Mucosa of rectum (tissue), 2 donors: ENCODE measurements around the gene FOXA1.

ENCODE experiments used
- H3K27ac ChIP-seq, 2 donors: one replicate each; pipeline ENCODE4 v1.7.0; 2013; ENCODE audit warnings: inconsistent platforms in 2 of 2, low read depth in 2 of 2, low read length in 2 of 2
- H3K27me3 ChIP-seq, 2 donors: one replicate each; pipeline ENCODE4 v1.7.0; 2013; ENCODE audit warnings: low read length in 2 of 2; ENCODE audit not compliant: control insufficient read depth in 2 of 2, insufficient read depth in 2 of 2
- H3K36me3 ChIP-seq, 2 donors: one replicate each; pipeline ENCODE4 v1.7.0; 2013; ENCODE audit warnings: low read length in 2 of 2; ENCODE audit not compliant: control insufficient read depth in 2 of 2, insufficient read depth in 2 of 2
- H3K4me1 ChIP-seq, 2 donors: one replicate each; pipeline ENCODE4 v1.7.0; 2013; ENCODE audit warnings: low read length in 2 of 2, mild to moderate bottlenecking in 1 of 2; ENCODE audit not compliant: control insufficient read depth in 2 of 2, insufficient read depth in 2 of 2
- H3K4me3 ChIP-seq, 2 donors: one replicate each; pipeline ENCODE4 v1.7.0; 2013; ENCODE audit warnings: low read length in 2 of 2
- H3K9ac ChIP-seq, 2 donors: one replicate each; pipeline ENCODE4 v1.7.0; 2013; ENCODE audit warnings: low read length in 2 of 2, low read depth in 1 of 2, mild to moderate bottlenecking in 1 of 2
- H3K9me3 ChIP-seq, 2 donors: one replicate each; pipeline ENCODE4 v1.7.0; 2013; ENCODE audit warnings: low read length in 2 of 2; ENCODE audit not compliant: control insufficient read depth in 2 of 2
- donor health status: healthy.
- donor health status: Normal muscosa, but diverticular disease.

The FOXA1 gene

DNA sequence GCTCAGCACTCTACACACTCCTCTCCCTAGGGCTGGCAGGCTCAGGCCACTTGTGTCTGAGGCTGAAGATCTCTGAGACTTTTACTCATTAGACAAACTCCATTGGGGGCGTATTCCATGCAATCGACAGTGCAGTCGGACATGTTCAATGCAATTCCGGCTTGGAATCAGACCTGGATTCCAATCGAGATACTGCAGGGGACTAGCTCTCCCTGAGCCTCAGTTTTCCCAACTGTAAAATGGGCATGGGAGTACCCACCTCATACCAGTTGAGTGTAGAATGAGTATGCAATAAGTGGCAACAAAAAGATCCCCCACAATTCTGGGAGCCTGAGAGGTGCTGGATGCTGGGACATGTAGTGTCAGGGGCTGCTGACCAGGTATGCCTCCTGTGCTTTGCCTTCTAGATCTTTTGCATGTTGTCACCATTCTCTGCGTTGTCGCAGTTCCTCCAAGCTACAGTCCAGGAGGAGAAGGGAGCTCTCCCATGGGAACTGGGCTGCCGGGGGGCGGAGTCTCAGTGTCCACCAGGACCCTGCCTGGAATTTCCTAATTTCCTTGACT, 8.7 kb upstream of the FOXA1 start:
- Histone ChIP-seq H3K9me3 (no peaks in the 10 kb centered on the region), H3K4me1 (peaks cover 9 to 22% of the 10 kb centered on the region in 2 donors), H3K27ac (no peak overlapping the region), H3K27me3 (peaks cover 12 to 16% of the 10 kb centered on the region in 2 donors), H3K9ac (no peak overlapping the region), H3K36me3 (no peaks in the 10 kb centered on the region), H3K4me3 (no peak overlapping the region)

DNA sequence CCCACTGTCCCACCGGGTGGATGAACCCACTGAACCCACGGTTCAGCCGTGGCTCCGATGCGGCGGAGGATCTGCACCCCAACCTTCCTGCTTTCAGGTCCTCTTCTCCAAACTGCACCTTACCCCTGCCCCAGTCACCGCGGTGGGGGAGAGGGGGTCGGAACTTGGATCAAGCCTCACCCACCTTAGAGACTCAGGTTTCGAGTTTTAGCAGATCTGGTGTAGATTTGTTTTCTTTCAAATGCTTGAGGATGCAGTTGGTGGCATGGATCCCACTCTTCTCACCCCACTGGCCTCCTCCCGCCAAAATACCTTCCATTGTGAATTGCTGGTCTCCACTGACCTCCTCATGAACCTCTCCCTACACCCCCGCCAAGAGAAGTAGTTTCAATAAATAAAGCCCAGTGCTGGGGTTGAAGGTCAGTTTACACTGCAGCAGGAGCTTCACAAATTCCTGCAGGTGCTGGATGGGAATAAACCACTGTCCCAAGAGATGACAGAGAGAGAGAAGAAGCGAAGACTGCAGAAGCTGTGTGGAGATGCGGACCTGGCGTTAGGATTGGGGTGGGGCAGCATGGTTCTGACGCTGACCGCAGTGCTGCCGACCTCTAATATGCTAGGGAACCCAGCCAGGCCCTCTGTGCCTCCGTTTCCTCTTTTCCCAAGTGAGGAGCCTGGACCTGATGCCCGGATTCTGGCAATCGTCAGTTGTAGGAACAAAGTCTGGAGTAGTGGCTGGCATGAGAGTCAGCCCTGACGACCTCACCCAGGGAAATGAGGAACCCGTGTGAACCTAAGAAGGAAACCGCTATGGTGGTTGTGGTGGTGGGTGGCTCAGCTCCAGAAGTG, 7.8 kb upstream of the FOXA1 start:
- peaks cover 11 to 31% of the 10 kb centered on the region in 2 donors for H3K4me1 ChIP-seq
- peak overlapping the region; percentile 2 to 37 for H3K4me3 ChIP-seq
- no peaks in the 10 kb centered on the region for H3K9me3 ChIP-seq
- H3K36me3 ChIP-seq, result no peaks in the 10 kb centered on the region
- H3K27me3 ChIP-seq, result peaks cover 15 to 19% of the 10 kb centered on the region in 2 donors
- no peak overlapping the region for H3K27ac ChIP-seq
- no peak overlapping the region for H3K9ac ChIP-seq

DNA sequence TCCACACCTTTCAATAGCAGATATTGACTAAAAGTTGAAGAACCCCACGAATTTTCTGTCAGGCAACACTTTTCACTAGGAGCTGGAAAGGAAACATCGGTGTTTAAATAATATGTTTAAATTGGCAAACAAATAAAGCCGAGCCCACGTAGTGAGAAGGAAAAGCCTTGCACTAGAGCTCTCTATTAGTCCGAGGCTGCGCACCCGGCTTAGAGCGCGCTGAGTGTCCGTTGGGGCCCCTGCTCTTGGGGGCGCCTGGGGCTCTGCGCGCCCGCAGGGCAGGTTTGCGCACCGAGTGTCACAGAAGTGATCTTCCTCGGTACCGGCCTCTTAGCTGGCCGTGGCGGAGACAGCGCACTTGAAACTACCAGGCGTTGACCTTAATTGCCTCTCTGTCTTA, 6.8 kb upstream of the FOXA1 start:
- no peaks in the 10 kb centered on the region for H3K9me3 ChIP-seq
- peak overlapping the region; percentile 13 to 37 for H3K4me3 ChIP-seq
- H3K27me3 ChIP-seq, result peaks cover 19 to 25% of the 10 kb centered on the region in 2 donors
- H3K36me3 ChIP-seq, result no peaks in the 10 kb centered on the region
- no peak overlapping the region for H3K9ac ChIP-seq
- no peak overlapping the region for H3K27ac ChIP-seq
- H3K4me1 ChIP-seq, result peaks cover 17 to 38% of the 10 kb centered on the region in 2 donors

GRCh38 chr14:37600880-37601741, 6.1 kb upstream of the FOXA1 start:
- no peaks in the 10 kb centered on the region for H3K36me3 ChIP-seq
- H3K27me3 ChIP-seq, result peaks cover 22 to 28% of the 10 kb centered on the region in 2 donors
- H3K4me3 ChIP-seq, result peak overlapping the region in 1 of 2 donors; percentile 3
- no peaks in the 10 kb centered on the region for H3K9me3 ChIP-seq
- H3K27ac ChIP-seq, result peak overlapping the region; percentile 9 to 20
- peaks cover 22 to 44% of the 10 kb centered on the region in 2 donors for H3K4me1 ChIP-seq
- H3K9ac ChIP-seq, result no peak overlapping the region

DNA sequence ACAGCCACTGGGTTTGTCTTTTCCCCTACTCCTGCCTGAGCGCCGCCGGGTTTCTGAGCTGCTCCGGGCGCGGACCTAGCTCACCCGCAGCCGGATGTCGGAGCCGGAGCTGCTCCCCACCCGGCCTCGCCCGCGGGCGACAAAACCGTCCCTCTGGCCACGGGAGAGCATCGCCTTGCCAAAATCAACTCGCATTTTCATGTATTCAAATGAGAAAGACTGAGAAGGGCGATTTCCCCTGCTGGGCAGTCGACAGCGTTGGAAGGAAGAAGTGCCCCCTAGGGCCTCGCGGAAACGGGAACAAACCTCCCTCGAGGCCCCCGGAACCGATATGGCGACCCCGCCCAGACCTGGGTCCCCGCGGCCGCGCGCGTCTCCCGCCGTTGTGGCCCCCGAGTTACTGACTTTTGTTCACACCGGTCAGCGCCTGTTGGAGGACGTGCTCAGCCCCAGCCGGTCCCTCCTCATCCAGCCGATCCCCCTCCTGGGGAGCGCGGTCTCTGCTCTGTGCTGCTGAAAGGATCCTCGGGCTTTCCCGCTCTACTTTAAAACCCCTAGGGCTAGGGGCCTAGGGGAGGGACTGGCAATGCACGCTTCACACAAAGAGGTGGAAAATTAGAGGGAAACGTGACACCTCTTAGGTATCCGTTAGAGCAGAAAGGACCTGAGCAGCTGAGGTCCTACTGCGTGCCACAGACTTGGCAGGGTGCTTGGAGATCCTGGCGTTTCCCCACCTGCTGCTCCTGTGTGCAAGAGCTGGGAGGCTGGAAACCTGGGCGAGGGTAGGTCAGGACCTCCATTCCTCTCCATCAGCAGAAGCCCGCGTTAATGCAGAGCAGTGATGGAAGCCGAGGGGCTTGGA, 4.7 kb upstream of the FOXA1 start:
- H3K36me3 ChIP-seq, result no peaks in the 10 kb centered on the region
- peaks cover 25 to 28% of the 10 kb centered on the region in 2 donors for H3K27me3 ChIP-seq
- H3K27ac ChIP-seq, result peak overlapping the region; percentile 94 to 96
- peak overlapping the region; percentile 73 to 75 for H3K4me3 ChIP-seq
- H3K4me1 ChIP-seq, result peaks cover 22 to 45% of the 10 kb centered on the region in 2 donors
- peak overlapping the region; percentile 72 to 88 for H3K9ac ChIP-seq
- no peaks in the 10 kb centered on the region for H3K9me3 ChIP-seq

GRCh38 chr14:37598747-37599506, 3.9 kb upstream of the FOXA1 start:
- H3K27ac ChIP-seq, result peak overlapping the region; percentile 94 to 96
- no peaks in the 10 kb centered on the region for H3K9me3 ChIP-seq
- peak overlapping the region; percentile 73 to 75 for H3K4me3 ChIP-seq
- peak overlapping the region; percentile 72 to 88 for H3K9ac ChIP-seq
- H3K27me3 ChIP-seq, result peaks cover 25 to 27% of the 10 kb centered on the region in 2 donors
- no peaks in the 10 kb centered on the region for H3K36me3 ChIP-seq
- H3K4me1 ChIP-seq, result peaks cover 22 to 45% of the 10 kb centered on the region in 2 donors

DNA sequence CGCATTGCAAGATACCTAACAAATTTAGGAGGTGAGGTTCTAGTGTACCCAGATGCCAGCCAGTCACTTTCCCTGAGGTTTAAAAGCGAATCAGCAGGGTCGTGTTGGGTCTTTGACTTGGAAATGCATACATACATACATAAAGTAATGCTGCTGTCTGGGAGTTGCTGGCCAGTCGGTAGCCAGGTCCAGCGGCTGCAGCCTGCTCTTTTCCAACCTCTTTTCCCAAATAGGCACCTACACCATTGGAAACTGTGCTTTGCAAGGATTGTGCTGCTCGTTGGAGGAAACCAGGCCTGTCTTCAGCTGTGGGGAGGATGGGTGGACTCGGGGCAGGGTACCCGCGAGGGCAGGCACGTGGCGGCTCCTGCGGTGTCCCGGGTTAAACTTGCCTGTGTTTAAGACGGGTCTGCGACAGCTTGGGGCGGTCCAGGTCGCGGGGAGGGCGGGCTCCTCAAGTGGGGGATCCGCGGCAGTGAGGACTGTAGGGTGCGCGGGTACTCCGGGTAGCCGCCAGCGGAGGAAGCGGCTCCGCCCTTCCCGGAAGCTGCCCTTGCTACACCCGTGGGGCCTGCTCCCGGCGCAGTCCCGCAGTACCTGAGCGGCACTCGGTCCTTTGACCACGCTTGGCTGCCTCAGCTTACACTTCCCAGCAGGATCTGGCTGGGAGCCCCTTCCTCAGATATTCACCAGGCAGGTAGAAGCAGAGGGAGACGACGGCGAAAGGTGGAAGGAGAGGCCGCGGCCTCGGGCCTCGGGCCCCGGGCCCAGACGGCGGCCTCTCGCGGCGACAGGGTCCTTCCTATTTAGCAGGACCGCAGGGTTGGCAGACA, 3.1 kb upstream of the FOXA1 start:
- peak overlapping the region; percentile 94 to 96 for H3K27ac ChIP-seq
- peaks cover 22 to 45% of the 10 kb centered on the region in 2 donors for H3K4me1 ChIP-seq
- no peaks in the 10 kb centered on the region for H3K9me3 ChIP-seq
- no peaks in the 10 kb centered on the region for H3K36me3 ChIP-seq
- peak overlapping the region; percentile 72 to 88 for H3K9ac ChIP-seq
- peak overlapping the region; percentile 73 to 75 for H3K4me3 ChIP-seq
- H3K27me3 ChIP-seq, result peaks cover 25 to 26% of the 10 kb centered on the region in 2 donors

DNA sequence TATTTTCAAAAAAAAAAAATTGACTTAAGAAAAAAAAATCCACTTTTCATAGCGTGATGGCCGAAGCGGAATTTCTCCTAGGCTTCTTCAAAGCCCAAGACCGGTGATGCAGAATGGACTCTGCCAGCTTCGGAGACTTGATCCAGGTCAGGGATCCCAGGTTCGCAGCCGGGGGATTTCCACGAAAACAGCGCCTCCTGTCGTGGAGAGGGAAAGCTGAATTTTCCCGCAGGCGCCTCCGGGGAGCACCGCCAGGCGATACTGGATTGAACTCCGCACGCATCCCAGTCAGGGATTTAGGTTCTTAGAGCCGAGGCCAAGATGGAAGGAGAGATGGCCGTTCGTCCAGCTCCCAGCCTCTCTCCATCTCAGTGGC, 2.5 kb upstream of the FOXA1 start:
- peaks cover 23 to 27% of the 10 kb centered on the region in 2 donors for H3K27me3 ChIP-seq
- peak overlapping the region; percentile 94 to 96 for H3K27ac ChIP-seq
- H3K4me1 ChIP-seq, result peaks cover 19 to 42% of the 10 kb centered on the region in 2 donors
- H3K36me3 ChIP-seq, result no peaks in the 10 kb centered on the region
- peak overlapping the region; percentile 73 to 75 for H3K4me3 ChIP-seq
- peak overlapping the region; percentile 72 to 88 for H3K9ac ChIP-seq
- H3K9me3 ChIP-seq, result no peaks in the 10 kb centered on the region
